PC-9 (cell line): Measurements from ENCODE around the gene GABRR3.

Source experiments
- EZH2 ChIP-seq: fragments of 200-600 bp; sonication (generic); IDR thresholded peaks from 2 replicates; pipeline ENCODE4 v1.8.0; 2017; ENCODE audit warnings: antibody characterized with exemption, low read depth
- TF ChIP-seq, protein P1 (sequence below): fragments of 200-600 bp; sonication (generic); conservative IDR thresholded peaks from 2 replicates; pipeline ENCODE4 v1.6.1; 2017; ENCODE audit warnings: mixed run types, antibody characterized with exemption, mild to moderate bottlenecking, moderate library complexity

DNA sequence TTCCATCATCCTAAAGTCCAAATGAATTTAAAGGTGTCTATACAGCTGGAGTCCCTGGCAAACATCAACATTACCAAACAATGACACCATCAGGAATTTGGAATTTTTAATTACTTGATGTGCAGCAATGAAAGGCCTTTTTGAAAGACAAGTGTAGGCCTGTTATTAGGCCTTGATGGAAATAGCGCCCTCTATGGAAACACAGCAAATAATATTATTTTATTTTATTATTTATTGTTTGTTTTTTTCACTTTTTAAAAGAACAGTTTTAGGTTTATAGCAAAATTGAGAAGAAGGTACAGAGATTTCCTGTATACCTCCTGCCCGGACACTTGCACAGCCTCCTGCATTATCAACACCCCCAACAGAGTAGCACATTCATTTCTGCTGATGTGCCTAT, 33.7 kb upstream of the GABRR3 start:
- TF ChIP-seq, protein P1, sequence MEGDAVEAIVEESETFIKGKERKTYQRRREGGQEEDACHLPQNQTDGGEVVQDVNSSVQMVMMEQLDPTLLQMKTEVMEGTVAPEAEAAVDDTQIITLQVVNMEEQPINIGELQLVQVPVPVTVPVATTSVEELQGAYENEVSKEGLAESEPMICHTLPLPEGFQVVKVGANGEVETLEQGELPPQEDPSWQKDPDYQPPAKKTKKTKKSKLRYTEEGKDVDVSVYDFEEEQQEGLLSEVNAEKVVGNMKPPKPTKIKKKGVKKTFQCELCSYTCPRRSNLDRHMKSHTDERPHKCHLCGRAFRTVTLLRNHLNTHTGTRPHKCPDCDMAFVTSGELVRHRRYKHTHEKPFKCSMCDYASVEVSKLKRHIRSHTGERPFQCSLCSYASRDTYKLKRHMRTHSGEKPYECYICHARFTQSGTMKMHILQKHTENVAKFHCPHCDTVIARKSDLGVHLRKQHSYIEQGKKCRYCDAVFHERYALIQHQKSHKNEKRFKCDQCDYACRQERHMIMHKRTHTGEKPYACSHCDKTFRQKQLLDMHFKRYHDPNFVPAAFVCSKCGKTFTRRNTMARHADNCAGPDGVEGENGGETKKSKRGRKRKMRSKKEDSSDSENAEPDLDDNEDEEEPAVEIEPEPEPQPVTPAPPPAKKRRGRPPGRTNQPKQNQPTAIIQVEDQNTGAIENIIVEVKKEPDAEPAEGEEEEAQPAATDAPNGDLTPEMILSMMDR: peak; percentile 63
- TF ChIP-seq EZH2: no peak
